AML-193 (cell line): Measurements from ENCODE around the gene PRR13.
A peak's percentile ranks its signal among the peaks of the same experiment; 100 is the strongest.
"Not testable (repeated sequence)": the region's sequence is repeated elsewhere in the genome, so short reads cannot be mapped to it uniquely, and the experiment has no call there.

Source experiments
- DNase-seq, 2 experiments: peaks; one replicate each; lab custom pipeline; 2025; lab: John Stamatoyannopoulos, UW

The PRR13 gene

GRCh38 chr12:53441040-53441833 lies at the start of gene PRR13:
Gene PRR13, plus strand, starts transcription at chr12:53441734. Its CDS starts 981 bp downstream, at chr12:53442715.
- peak; percentile 99 for DNase-seq

- DNase-seq, result no peak
Measured at GRCh38 chr12:53399896-53400295, 41.6 kb upstream of the PRR13 start.

GRCh38 chr12:53402351-53402750 lies 39.2 kb upstream of the PRR13 start:
- not testable (repeated sequence) for DNase-seq

GRCh38 chr12:53402871-53403270 lies 38.7 kb upstream of the PRR13 start:
- DNase-seq, result no peak

- DNase-seq, result no peak
Measured at GRCh38 chr12:53410951-53411350, 30.6 kb upstream of the PRR13 start.

GRCh38 chr12:53413485-53414204 lies 27.9 kb upstream of the PRR13 start:
- DNase-seq, result no peak

GRCh38 chr12:53414756-53415417 lies 26.6 kb upstream of the PRR13 start:
- DNase-seq, result no peak

GRCh38 chr12:53415752-53416389 lies 25.7 kb upstream of the PRR13 start:
- not testable (repeated sequence) for DNase-seq

GRCh38 chr12:53417291-53417816 lies 24.2 kb upstream of the PRR13 start:
- peak; percentile 68 to 70 for DNase-seq

GRCh38 chr12:53418221-53418620 lies 23.3 kb upstream of the PRR13 start:
- no peak for DNase-seq

- no peak for DNase-seq
Measured at GRCh38 chr12:53419756-53420155, 21.8 kb upstream of the PRR13 start.

- not testable (repeated sequence) for DNase-seq
Measured at GRCh38 chr12:53422247-53422646, 19.3 kb upstream of the PRR13 start.

- no peak for DNase-seq
Measured at GRCh38 chr12:53423597-53423996, 17.9 kb upstream of the PRR13 start, which contains the start of gene AMHR2. Gene AMHR2, plus strand, starts transcription at chr12:53423855. Its CDS starts 80 bp downstream, at chr12:53423935.

- DNase-seq, result no peak
Measured at GRCh38 chr12:53424626-53425514, 16.7 kb upstream of the PRR13 start.

GRCh38 chr12:53425515-53426150 lies 15.9 kb upstream of the PRR13 start:
- DNase-seq, result no peak

GRCh38 chr12:53427905-53428594 lies 13.5 kb upstream of the PRR13 start:
- no peak for DNase-seq

- DNase-seq, result no peak
Measured at GRCh38 chr12:53428741-53429140, 12.8 kb upstream of the PRR13 start.

GRCh38 chr12:53430116-53430515 lies 11.4 kb upstream of the PRR13 start:
- DNase-seq, result no peak

GRCh38 chr12:53431187-53431586 lies 10.3 kb upstream of the PRR13 start:
- DNase-seq, result no peak

GRCh38 chr12:53435326-53435725 lies 6.2 kb upstream of the PRR13 start:
- not testable (repeated sequence) for DNase-seq
